GM18907 (cell line): ENCODE data around the gene RAB6C.
"Not testable (repeated sequence)": the region's sequence is repeated elsewhere in the genome, so short reads cannot be mapped to it uniquely, and the experiment has no call there.

Experiments used
- ATAC-seq: cut with Tn5 transposase; IDR thresholded peaks from one replicate; pipeline ENCODE4 v1.9.1; 2021; ENCODE audit warnings: mild to moderate bottlenecking, moderate library complexity; ENCODE audit not compliant: unreplicated experiment

RAB6C gene

DNA sequence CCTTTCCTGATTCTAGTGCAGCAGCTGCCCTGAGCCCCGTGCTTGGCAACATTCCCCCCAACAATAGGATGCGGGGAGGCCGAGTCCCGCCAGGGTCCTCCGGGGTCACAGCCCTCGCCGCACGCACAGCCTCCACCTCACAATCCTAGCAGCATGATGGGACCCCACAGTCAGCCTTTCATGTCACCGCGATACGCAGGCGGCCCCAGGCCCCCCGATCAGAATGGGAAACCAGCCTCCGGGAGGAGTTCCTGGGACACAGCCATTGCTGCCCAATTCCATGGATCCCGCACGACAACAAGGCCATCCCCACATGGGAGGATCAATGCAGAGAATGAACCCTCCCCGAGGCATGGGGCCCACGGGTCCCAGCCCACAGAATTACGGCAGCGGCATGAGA, 13.7 kb downstream of the RAB6C start:
- not testable (repeated sequence) for ATAC-seq

DNA sequence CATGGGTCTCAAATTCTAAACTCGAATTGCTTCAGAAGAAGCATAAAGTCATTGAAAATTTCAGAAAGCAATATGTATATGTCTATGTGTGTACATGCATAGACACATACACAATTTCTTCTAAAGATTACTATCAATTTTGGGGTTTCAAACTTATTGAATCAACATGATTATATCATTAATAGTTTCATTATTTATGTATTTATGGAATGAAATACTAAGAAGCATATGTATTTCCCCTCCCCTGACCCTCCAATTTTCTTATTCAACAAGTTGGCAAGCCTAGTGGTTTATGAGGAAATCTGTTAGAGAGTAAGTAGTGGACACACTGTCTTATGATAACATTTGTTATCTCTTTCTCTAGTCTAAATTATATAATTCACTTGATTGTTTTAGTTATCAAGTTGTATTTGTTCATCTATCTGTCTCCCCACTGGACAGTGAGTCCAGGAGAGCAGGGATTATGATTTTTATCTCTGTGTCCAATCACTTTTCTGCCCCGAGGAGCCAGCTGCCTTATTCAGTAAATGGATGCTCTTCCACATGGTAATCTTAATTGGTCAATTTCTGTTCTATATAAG, 17.3 kb downstream of the RAB6C start:
- not testable (repeated sequence) for ATAC-seq

DNA sequence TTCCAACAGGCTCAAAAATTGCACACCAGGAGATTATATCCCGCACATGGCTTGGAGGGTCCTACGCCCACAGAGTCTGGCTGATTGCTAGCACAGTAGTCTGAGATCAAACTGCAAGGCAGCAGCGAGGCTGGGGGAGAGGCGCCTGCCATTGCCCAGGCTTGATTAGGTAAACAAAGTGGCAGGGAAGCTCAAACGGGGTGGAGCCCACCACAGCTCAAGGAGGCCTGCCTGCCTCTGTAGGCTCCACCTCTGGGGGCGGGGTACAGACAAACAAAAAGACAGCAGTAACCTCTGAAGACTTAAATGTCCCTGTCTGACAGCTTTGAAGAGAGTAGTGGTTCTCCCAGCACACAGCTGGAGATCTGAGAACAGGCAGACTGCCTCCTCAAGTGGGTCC, 19.3 kb downstream of the RAB6C start:
- not testable (repeated sequence) for ATAC-seq

DNA sequence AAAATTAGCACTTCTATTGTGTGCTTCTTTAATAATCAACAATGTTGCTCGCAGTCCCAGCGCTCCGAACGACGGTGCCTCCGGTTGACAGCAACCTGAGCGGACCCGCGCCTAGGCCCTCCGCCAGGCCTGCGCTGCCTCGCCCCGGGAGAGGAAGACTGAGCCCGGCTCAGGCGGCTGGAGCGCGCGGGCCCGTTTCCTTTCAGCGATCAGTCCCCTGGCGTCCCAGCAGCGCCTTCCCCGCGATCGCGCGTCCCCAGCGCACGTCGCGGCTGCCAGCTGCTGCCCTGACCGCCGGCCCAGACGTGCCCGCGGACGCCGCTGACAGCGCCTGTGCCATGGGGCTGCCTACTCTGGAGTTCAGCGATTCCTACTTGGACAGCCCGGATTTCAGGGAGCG, 26.4 kb downstream of the RAB6C start:
- ATAC-seq, result not testable (repeated sequence)

DNA sequence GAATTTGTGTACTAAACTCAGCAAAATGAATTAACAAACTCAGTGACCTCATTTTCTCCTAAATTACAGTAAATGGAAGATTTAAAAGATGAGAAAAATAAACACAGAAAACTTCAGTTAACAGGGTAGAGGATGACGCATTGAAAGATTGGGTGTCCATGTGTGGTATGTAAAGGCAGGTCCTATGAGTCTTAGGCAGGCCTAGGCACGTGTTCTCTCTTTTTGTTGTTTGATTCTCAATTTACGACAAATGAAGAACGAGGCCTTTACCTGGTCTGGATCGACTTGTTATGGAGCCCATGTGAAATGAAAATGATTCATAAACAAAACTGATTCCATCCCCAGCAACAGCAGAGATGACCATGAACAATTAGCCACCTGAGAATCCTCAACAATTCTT, 37.2 kb downstream of the RAB6C start:
- ATAC-seq, result not testable (repeated sequence)

DNA sequence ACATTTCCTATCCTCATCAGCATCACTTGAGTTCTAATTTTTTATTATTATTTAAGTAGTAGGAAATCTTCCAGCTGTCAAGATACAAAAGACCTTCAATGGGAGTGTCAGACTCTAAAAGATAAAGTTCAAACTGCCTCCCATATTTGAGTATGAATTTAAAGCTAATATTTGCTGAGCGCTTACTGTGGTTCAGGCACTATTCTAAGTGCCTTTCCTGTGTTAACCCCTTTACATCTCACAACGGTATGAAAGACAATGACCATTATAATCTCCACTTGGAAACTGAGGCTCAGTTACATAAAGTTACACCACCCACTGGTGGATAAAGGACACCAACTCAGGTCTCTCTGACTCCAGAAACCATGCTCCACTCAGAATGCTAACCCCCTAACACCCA, 39.9 kb downstream of the RAB6C start:
- ATAC-seq, result no peak

DNA sequence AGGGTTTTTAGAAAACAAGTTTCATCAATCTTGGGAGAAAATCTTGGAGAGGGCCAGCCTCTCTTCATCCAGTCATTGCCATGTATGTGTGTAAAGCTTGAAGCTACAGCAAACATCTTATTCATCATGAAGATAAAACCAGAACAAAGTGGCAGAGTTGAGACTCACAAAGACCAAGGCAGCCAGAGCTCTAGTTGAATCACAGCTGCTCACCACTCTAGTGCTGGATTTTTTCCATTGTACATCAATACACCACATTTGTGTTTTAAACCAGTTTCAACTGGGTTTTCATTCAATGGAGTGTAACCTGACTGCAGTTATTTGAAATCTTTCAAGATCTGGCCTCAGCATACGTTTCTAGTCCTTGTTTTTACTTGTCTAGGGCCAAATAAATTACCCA, 40.6 kb downstream of the RAB6C start:
- ATAC-seq, result not testable (repeated sequence)

DNA sequence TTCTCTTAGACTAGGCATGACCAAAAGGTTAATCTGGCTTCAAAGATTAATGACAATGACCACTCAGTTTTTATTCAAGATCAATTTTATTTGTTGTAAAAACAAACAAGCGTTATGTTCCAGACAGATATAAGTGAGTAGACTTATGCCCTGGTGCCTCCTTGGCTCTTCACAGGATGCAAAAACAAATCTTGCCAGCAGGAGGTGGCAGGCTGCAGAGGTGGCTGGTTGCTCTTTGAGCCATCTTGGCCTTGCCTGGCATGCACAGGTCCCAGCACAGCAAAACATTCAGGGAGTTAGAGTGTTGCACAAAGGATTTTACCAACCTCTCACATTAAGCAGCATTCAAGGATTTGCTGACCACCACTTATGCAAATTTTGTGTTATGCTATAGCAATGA, 46.5 kb downstream of the RAB6C start:
- ATAC-seq, result not testable (repeated sequence)
